ENCODE measurements around the gene BIN2. TPM values are rescaled to one million over a fixed set of nuclear protein-coding genes. Genes with fewer than 3 reads are reported as not detected.
"Not testable (repeated sequence)": the region's sequence is repeated elsewhere in the genome, so short reads cannot be mapped to it uniquely, and the experiment has no call there.

The BIN2 gene
- total RNA-seq, 1 experiment from 2014 or later, result not detected

DNA sequence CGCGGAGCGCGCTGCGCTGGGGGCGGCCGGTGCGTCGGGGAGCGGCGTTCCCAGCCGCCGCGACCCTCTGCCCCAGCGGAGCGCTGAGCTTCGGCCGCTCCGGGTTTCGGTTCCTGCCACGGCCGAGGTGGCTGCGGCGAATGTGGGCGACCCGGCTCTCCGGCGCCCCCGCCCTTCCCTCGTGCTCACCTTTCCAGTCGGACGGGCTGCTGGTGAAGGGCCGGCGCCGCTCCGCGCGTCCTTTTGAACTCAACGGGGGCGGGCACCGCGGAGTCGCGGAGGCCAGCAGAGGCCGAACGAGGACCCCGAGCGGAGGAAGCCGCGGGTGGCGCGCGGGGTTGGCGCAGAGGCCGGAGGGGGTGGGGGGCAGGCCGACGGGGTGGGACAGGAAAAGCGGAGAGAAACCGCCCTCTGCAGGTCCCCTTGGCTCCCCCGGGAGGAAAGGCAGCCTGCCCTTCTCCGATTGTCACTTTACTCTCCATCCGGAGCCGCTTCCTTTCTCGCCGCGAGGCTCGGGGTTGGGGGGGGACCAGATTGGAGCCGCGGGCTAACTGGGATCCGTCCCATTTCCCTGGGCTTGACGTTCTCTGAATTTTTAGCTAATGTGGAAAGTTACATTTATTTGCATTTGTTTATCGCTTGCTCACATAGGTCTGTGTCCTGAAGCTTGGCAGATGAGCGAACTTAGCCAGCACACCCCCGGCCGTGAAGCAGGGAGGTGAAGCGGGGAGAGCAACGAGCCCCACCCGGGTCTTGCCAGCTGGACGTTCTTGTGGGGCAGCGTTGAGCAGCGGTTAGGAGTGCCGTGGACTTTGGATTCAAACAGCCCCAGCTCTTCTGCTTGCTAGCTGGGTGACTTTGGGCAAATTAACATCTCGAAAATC is 53.7 kb downstream of the BIN2 start, which contains the start of gene SMAGP:
TSS of gene SMAGP (minus strand) at position 349 of the 884 bp plus-strand sequence. CDS start 1,137 bp downstream, outside the sequence.
- DNase-seq (ENCODE audit: low spot score), result peak; percentile 31
- in situ Hi-C loops (cut with HindIII; ENCODE audit: low sequenced_read_pairs), result no loop called here

DNA sequence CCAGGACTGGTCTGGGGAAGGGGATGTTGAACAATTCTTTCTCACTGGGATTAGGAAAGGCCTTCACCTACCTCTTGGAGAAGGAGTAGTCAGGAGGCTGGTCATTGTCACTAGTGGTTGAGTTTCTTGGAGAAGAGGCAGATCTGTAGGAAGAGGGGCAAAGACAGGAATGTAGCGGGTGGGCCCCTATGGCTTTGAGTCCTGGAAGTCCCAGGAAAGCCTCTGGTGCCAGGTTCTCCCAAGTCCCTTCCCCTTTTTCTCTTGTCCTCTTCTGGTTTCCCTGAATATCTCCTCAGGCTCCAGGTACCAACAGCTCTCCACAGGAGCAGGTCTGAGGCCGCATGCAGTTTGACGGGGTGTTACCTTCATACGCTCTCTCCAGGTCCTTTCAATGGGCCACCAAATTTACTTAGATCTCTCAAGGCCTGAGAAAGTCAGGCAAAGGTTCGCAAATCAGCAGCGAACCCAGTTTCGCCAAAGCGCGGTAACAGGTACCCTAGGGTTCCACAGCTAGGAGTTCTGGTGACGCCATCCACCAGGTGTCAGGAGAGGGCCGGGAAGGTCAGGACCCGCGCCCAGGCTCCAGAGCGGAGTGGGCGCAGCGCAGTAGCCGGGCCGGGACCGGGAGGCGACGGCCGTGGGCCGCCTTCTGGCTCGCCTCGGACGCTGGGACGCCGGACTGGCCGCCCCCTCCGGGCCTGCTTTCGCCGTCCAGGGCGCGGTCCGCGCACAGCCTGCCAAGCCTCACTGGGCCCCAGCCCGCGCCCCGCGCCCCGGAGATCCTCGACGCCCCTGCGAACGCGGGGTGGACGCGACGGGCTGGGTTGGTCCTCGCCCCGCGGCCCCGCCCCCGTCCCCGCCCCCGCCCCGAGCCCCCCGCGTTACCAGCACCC is 54.6 kb downstream of the BIN2 start:
- DNase-seq (ENCODE audit: low spot score), result peak; percentile 26
- in situ Hi-C loops (cut with HindIII; ENCODE audit: low sequenced_read_pairs), result no loop called here

DNA sequence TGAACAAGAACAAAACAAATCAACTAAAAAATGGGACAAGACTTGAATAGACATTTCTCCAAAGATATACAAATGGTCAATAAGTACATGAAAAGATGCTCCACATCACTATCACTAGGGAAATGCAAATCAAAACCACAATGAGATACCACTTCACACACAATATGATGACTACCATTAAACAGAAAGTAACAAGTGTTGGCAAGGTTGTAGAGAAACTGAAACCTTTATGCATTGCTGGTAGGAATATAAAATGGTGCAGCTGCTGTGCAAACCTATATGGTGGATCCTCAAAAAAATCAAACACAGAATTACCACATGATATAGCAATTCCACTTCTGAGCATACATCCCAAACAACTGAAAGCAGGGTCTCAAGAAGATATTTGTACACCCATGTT is 59.0 kb downstream of the BIN2 start:
- no peak for DNase-seq (ENCODE audit: low spot score)
- in situ Hi-C loops (cut with HindIII; ENCODE audit: low sequenced_read_pairs), result no loop called here

- in situ Hi-C loops (cut with HindIII; ENCODE audit: low sequenced_read_pairs), result no loop called here
- DNase-seq (ENCODE audit: low spot score), result no peak
Measured at GRCh38 chr12:51264297-51264696, 59.7 kb downstream of the BIN2 start.

GRCh38 chr12:51263341-51263740 is 60.6 kb downstream of the BIN2 start:
- in situ Hi-C loops (cut with HindIII; ENCODE audit: low sequenced_read_pairs), result no loop called here

GRCh38 chr12:51262758-51263177 is 61.2 kb downstream of the BIN2 start:
- in situ Hi-C loops (cut with HindIII; ENCODE audit: low sequenced_read_pairs), result no loop called here
- DNase-seq (ENCODE audit: low spot score), result no peak

More at GRCh38 chr12:51263341-51263740, 60.6 kb downstream of the BIN2 start:
- DNase-seq (ENCODE audit: low spot score), result no peak

- in situ Hi-C loops (cut with HindIII; ENCODE audit: low sequenced_read_pairs), result not testable (repeated sequence)
Measured at GRCh38 chr12:51259600-51259999, 64.4 kb downstream of the BIN2 start.

DNA sequence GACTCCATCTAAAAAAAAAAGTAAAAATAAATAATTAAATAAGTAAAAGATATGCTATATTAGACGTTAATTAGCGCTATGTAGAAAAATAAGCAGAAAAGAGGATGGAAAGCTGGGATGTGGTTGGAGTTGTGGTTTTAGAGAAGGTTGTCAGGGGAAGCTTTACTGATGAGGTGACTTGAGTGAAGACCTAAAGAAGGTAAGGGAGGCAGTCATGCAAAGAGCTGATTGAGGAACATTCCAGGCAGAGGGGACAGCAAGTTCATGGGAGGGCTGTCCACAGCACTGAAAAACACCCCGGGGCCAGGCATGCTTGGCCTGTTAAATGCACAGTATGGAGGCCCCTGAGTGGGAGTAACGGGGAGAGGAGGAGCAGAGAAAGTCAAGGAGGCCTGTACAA is 69.4 kb downstream of the BIN2 start:
- no peak for DNase-seq (ENCODE audit: low spot score)
- in situ Hi-C loops (cut with HindIII; ENCODE audit: low sequenced_read_pairs), result no loop called here

More at GRCh38 chr12:51259600-51259999, 64.4 kb downstream of the BIN2 start:
- not testable (repeated sequence) for DNase-seq (ENCODE audit: low spot score)

- in situ Hi-C loops (cut with HindIII; ENCODE audit: low sequenced_read_pairs), result no loop called here
- no peak for DNase-seq (ENCODE audit: low spot score)
Measured at GRCh38 chr12:51253276-51253675, 70.7 kb downstream of the BIN2 start.

- in situ Hi-C loops (cut with HindIII; ENCODE audit: low sequenced_read_pairs), result no loop called here
- no peak for DNase-seq (ENCODE audit: low spot score)
Measured at GRCh38 chr12:51247523-51248206, 76.3 kb downstream of the BIN2 start.

DNA sequence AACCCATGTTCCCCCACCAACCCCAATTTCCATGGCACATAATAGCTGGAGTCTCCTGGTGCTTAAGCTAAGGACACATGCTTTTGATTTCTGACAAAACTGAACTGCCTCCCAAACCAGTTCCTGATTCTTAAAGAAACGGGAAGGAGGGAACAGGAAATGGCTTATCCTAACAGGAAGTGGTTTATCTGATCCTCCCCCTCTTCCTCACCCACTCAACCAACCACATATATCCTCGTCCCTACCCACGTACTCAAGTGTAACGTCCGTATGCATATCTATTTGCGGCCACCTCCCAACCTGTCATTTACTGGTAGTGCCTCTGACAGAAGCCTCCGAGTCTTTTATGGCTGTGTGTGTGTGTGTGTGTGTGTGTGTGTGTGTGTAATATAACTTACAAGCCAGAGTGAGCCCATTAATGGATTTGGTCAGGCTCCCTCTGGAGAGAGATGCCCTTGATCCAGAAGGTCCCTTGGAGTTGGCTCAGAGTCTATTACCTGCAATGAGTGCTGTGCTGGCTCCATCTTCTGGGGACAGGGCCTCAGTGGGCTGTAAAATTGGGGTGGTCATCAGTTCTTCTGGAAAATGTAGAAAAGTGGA is 77.6 kb downstream of the BIN2 start:
- DNase-seq (ENCODE audit: low spot score), result no peak

GRCh38 chr12:51245476-51246253 is 78.3 kb downstream of the BIN2 start:
- in situ Hi-C loops (cut with HindIII; ENCODE audit: low sequenced_read_pairs), result no loop called here

More for the DNA sequence above, 77.6 kb downstream of the BIN2 start:
- in situ Hi-C loops (cut with HindIII; ENCODE audit: low sequenced_read_pairs), result no loop called here

DNA sequence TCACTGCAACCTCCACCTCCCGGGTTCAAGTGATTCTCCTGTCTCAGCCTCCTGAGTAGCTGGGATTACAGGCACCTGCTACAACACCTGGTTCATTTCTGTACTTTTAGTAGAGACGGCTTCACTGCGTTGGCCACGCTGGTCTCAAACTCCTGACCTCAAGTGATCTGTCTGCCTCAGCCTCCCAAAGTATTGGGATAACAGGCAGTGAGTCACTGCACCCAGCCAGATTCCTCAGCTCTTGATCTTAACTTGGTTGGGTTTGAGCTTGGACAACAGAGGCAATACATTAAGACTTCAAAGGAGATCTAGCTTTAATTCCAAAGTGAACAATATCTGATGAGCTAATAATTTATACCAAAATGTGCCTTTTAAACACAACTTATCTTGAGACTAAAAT is 79.7 kb downstream of the BIN2 start:
- no peak for DNase-seq (ENCODE audit: low spot score)
- in situ Hi-C loops (cut with HindIII; ENCODE audit: low sequenced_read_pairs), result no loop called here

More at GRCh38 chr12:51245476-51246253, 78.3 kb downstream of the BIN2 start:
- DNase-seq (ENCODE audit: low spot score), result no peak

DNA sequence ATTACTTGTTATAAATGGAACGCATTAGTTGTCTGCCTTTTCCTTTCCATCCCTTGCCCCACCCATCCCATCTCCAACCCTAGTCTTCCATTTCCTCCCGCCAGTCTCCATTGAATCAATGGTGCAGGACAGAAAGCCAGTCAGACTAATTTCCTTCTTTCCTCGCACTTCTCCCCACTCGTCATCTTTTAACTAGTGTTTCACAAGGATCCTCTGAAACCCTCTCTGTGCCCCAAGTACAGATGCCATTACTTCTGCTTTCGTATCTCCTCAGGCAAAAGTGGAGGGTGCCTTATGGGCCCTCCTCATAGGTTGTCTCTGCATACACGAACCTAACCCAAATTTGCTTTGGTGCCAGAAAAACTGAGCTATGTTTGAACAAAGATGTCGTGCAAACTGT is 81.1 kb downstream of the BIN2 start:
- in situ Hi-C loops (cut with HindIII; ENCODE audit: low sequenced_read_pairs), result no loop called here
- no peak for DNase-seq (ENCODE audit: low spot score)

DNA sequence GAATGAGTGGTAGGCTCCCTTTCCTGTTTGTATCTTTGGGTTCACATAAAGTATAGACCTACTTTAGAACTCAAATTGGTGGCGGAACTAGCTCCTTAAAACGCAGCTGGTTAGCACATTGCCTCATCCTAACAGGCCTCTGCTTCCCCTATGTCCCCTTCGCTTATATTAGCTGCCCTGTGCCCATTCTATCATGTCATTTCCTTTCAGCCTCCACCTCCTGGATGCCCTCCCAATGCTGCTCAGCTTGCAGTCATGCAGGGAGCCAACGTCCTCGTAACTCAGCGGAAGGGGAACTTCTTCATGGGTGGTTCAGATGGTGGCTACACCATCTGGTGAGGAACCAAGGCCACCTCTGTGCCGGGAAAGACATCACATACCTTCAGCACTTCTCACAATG is 81.9 kb downstream of the BIN2 start:
- in situ Hi-C loops (cut with HindIII; ENCODE audit: low sequenced_read_pairs), result no loop called here
- no peak for DNase-seq (ENCODE audit: low spot score)

DNA sequence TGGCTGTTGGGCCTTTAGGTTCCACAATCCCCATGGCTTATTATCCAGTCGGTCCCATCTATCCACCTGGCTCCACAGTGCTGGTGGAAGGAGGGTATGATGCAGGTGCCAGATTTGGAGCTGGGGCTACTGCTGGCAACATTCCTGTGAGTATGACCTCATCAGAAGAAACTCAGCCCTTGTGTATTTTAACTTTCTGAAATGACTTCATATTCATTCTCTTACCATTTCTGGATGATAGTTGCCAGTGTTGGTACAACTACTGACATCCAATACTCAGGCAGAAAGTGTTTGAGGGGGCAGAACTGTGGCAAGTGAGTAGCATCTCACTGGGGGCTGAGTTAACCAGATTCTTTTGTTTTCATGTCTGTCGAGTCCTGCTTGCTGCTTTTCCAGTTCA is 83.0 kb downstream of the BIN2 start:
- in situ Hi-C loops (cut with HindIII; ENCODE audit: low sequenced_read_pairs), result no loop called here
- no peak for DNase-seq (ENCODE audit: low spot score)

- in situ Hi-C loops (cut with HindIII; ENCODE audit: low sequenced_read_pairs), result no loop called here
Measured at GRCh38 chr12:51238510-51239334, 85.3 kb downstream of the BIN2 start, which contains the start of gene DAZAP2. DAZAP2 (plus strand) TSS chr12:51238826; CDS start chr12:51238908, 82 bp downstream.

More at GRCh38 chr12:51238510-51239334, 85.3 kb downstream of the BIN2 start, which contains the start of gene DAZAP2:
- DNase-seq (ENCODE audit: low spot score), result peak; percentile 97
